Body of pancreas (tissue), 4 donors: ENCODE measurements around the gene RIC3.

Experiments
- CTCF ChIP-seq, 7 experiments: fragments of 450-650 bp in 4 of 7; fragments of 200-600 bp in 3 of 7; sonication (generic) in 3 of 7; IDR thresholded peaks; one replicate each; pipeline ENCODE4 v1.5.1; 2016 to 2019; ENCODE audit warnings: antibody characterized with exemption in 7 of 7
- POLR2A ChIP-seq, 3 donors: fragments of 450-650 bp; IDR thresholded peaks; one replicate each; pipeline ENCODE4 v1.6.1; 2016; ENCODE audit warnings: antibody characterized with exemption in 3 of 3, mild to moderate bottlenecking in 2 of 3

GRCh38 chr11:8109675-8110074 is 59.1 kb downstream of the RIC3 start:
- no peak for TF ChIP-seq CTCF (IDR thresholded peaks at IDR 0.05)
- TF ChIP-seq POLR2A (IDR thresholded peaks at IDR 0.05): no peak
